Measurements from ENCODE around the gene MAP7. TPM values are rescaled to one million over a fixed set of nuclear protein-coding genes. Genes with fewer than 3 reads are reported as not detected.

The MAP7 gene
- total RNA-seq, 2 donors from 2014 or later, result 5.1 to 6.9 TPM

- no peak overlapping the region for H3K4me3 ChIP-seq
- ATAC-seq (ENCODE audit: insufficient number of reproducible peaks, low FRiP score, low read depth) (no peak), DNase-seq (ENCODE audit: low spot score) (no peak)
- no peak overlapping the region for H3K27ac ChIP-seq
- H3K36me3 ChIP-seq, result no peaks in the 10 kb centered on the region
- H3K4me1 ChIP-seq (ENCODE audit: control insufficient read depth in 1 of 2, low read depth in 2 of 2), result peaks cover 4 to 22% of the 10 kb centered on the region in 2 donors
- H3K27me3 ChIP-seq (replicated peaks; ENCODE audit: insufficient read depth), result no peaks in the 10 kb centered on the region
- TF ChIP-seq CTCF (IDR thresholded peaks at IDR 0.05), result no peak
- no peaks in the 10 kb centered on the region for H3K9me3 ChIP-seq
Measured at GRCh38 chr6:136411453-136412354, 138.5 kb downstream of the MAP7 start.

DNA sequence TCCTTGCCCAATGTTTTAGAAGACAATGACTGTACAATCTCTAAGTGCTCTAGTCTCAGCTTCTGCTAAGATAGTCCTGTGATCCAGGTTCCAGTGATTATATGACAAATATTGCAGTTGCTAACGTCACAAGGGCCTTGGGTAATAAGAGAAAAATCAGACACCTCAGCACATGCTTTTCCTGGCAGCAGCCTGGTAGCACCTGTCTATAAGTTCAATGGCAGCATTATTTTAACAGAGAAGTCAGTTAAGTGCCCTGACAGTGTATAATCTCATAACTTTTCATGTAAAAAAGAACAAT lies 139.2 kb downstream of the MAP7 start:
- TF ChIP-seq CTCF (IDR thresholded peaks at IDR 0.05), result no peak
- no peak overlapping the region for H3K4me3 ChIP-seq
- no peak overlapping the region for H3K27ac ChIP-seq
- no peak for DNase-seq (ENCODE audit: low spot score)
- no peaks in the 10 kb centered on the region for H3K36me3 ChIP-seq
- peaks cover 4 to 22% of the 10 kb centered on the region in 2 donors for H3K4me1 ChIP-seq (ENCODE audit: control insufficient read depth in 1 of 2, low read depth in 2 of 2)
- no peaks in the 10 kb centered on the region for H3K9me3 ChIP-seq
- H3K27me3 ChIP-seq (replicated peaks; ENCODE audit: insufficient read depth), result no peaks in the 10 kb centered on the region
- no peak for ATAC-seq (ENCODE audit: insufficient number of reproducible peaks, low FRiP score, low read depth)

- Histone ChIP-seq H3K4me1 (ENCODE audit: control insufficient read depth in 1 of 2, low read depth in 2 of 2) (peaks cover 4 to 22% of the 10 kb centered on the region in 2 donors), H3K4me3 (no peak overlapping the region), H3K9me3 (no peaks in the 10 kb centered on the region), H3K27ac (peak overlapping the region in 1 of 2 donors; percentile 24), H3K36me3 (no peaks in the 10 kb centered on the region), H3K27me3 (replicated peaks; ENCODE audit: insufficient read depth) (no peaks in the 10 kb centered on the region)
- TF ChIP-seq CTCF (IDR thresholded peaks at IDR 0.05), result no peak
- ATAC-seq (ENCODE audit: insufficient number of reproducible peaks, low FRiP score, low read depth) (no peak), DNase-seq (ENCODE audit: low spot score) (no peak)
Measured at GRCh38 chr6:136410201-136411024, 139.8 kb downstream of the MAP7 start.

DNA sequence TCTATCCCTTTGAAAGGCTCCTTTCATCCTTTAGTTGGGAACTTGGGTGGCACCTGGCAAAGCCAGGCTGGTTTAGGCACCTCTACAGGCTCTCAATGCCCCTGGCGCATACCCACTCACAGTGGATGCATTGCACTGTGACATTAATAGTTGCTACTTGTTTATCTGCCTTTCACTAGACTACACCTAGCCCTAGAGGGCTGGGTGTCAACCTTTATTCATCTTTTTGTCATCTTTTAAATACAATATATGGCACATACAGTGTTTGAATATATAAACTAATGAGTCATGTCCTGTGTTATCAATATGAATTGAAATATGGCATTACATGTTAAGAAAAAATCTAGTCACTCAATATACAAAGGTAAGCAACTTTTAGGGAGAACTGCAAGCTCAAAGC lies 140.6 kb downstream of the MAP7 start:
- no peak for TF ChIP-seq CTCF (IDR thresholded peaks at IDR 0.05)
- peaks cover 4 to 22% of the 10 kb centered on the region in 2 donors for H3K4me1 ChIP-seq (ENCODE audit: control insufficient read depth in 1 of 2, low read depth in 2 of 2)
- no peaks in the 10 kb centered on the region for H3K9me3 ChIP-seq
- H3K27me3 ChIP-seq (replicated peaks; ENCODE audit: insufficient read depth), result no peaks in the 10 kb centered on the region
- no peak for DNase-seq (ENCODE audit: low spot score)
- no peaks in the 10 kb centered on the region for H3K36me3 ChIP-seq
- no peak overlapping the region for H3K4me3 ChIP-seq
- H3K27ac ChIP-seq, result no peak overlapping the region
- ATAC-seq (ENCODE audit: insufficient number of reproducible peaks, low FRiP score, low read depth), result no peak

DNA sequence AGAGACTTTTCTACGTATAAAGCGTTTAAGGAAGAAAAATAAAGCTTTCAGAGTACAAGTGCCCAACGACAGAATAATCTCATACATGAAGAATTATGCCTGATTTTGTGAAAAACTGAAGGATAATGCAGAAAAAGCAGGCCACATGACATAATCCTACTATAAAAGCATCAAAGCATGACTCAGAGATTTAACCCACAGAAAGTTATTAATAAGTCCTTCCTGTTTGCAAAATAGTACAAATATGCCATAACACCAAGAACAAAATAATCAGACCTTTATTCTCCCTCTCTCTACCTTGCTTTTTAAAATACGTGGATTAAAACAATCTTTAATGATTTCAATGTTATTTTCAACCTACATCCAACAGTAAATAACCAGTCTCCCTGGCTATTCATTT lies 142.0 kb downstream of the MAP7 start:
- H3K36me3 ChIP-seq, result no peaks in the 10 kb centered on the region
- H3K27me3 ChIP-seq (replicated peaks; ENCODE audit: insufficient read depth), result no peaks in the 10 kb centered on the region
- peaks cover 4 to 22% of the 10 kb centered on the region in 2 donors for H3K4me1 ChIP-seq (ENCODE audit: control insufficient read depth in 1 of 2, low read depth in 2 of 2)
- no peak overlapping the region for H3K4me3 ChIP-seq
- H3K27ac ChIP-seq, result no peak overlapping the region
- no peak for TF ChIP-seq CTCF (IDR thresholded peaks at IDR 0.05)
- no peak for DNase-seq (ENCODE audit: low spot score)
- H3K9me3 ChIP-seq, result no peaks in the 10 kb centered on the region
- ATAC-seq (ENCODE audit: insufficient number of reproducible peaks, low FRiP score, low read depth), result no peak

Data from thoracic aorta (tissue), 2 donors.